Breast epithelium (tissue), 3 donors: ENCODE data around the gene ABCC1.

Source experiments
- CTCF ChIP-seq, 3 donors: fragments of 450-650 bp; IDR thresholded peaks; one replicate each; pipeline ENCODE4 v1.5.1; 2016 to 2017; ENCODE audit warnings: antibody characterized with exemption in 3 of 3, mild to moderate bottlenecking in 3 of 3, moderate library complexity in 3 of 3
- POLR2A ChIP-seq: fragments of 450-650 bp; IDR thresholded peaks from one replicate; pipeline ENCODE4 v1.6.1; 2016; ENCODE audit warnings: antibody characterized with exemption, mild to moderate bottlenecking, moderate library complexity
- POLR2AphosphoS5 ChIP-seq, 3 donors: sonication (generic); formaldehyde crosslinking; IDR thresholded peaks; one replicate each; pipeline ENCODE4 v1.6.1; 2017; ENCODE audit warnings: antibody characterized with exemption in 3 of 3

- TF ChIP-seq CTCF (IDR thresholded peaks at IDR 0.05), result no peak
- TF ChIP-seq POLR2AphosphoS5 (IDR thresholded peaks at IDR 0.05), result no peak
- TF ChIP-seq POLR2A, result no peak
Measured at GRCh38 chr16:16109453-16110110, 160.2 kb downstream of the ABCC1 start.
